Type B pancreatic cell (in vitro differentiated cells): ENCODE measurements around the gene RGS7BP. TPM values are rescaled to one million over a fixed set of nuclear protein-coding genes. Genes with fewer than 3 reads are reported as not detected.

ENCODE experiments used
- DNase-seq: peaks from one replicate; pipeline ENCODE4 v3.0.0; 2021; ENCODE audit warnings: mixed read lengths; ENCODE audit not compliant: unreplicated experiment; ENCODE audit errors: extremely low spot score
- H3K27ac Mint-ChIP-seq: 2 replicates; pipeline ENCODE4 v1.8.0; 2021; ENCODE audit warnings: mild to moderate bottlenecking, mixed read lengths
- H3K27me3 Mint-ChIP-seq: 2 replicates; pipeline ENCODE4 v1.8.0; 2021; ENCODE audit warnings: mixed read lengths
- H3K36me3 Mint-ChIP-seq: 2 replicates; pipeline ENCODE4 v1.8.0; 2021; ENCODE audit warnings: mixed read lengths
- H3K4me1 Mint-ChIP-seq: one replicate; pipeline ENCODE4 v1.8.0; 2021; ENCODE audit warnings: mixed read lengths; ENCODE audit not compliant: unreplicated experiment
- H3K4me3 Mint-ChIP-seq: 2 replicates; pipeline ENCODE4 v1.8.0; 2021; ENCODE audit warnings: mild to moderate bottlenecking, mixed read lengths
- H3K9me3 Mint-ChIP-seq: 2 replicates; pipeline ENCODE4 v1.8.0; 2021; ENCODE audit warnings: mixed read lengths
- CTCF ChIP-seq: fragments of 200-600 bp; sonication (generic); conservative IDR thresholded peaks from 2 replicates; pipeline ENCODE4 v1.5.0; 2021; ENCODE audit warnings: antibody characterized with exemption, mild to moderate bottlenecking
- total RNA-seq: library from RNA; stranded (reverse); gene quantifications from 2 replicates; pipeline ENCODE4 v1.2.1, GENCODE V29; 2021; ENCODE audit warnings: low replicate concordance

Gene RGS7BP
- total RNA-seq, 1 donor from 2014 or later = 2.0 TPM

GRCh38 chr5:64487283-64487682 is 18.5 kb upstream of the RGS7BP start:
- Mint-ChIP-seq H3K9me3 (peaks cover 6% of the 10 kb centered on the region), H3K27me3 (peaks cover 4% of the 10 kb centered on the region), H3K4me1 (no peaks in the 10 kb centered on the region), H3K36me3 (no peaks in the 10 kb centered on the region), H3K27ac (no peak overlapping the region), H3K4me3 (no peak overlapping the region)
- TF ChIP-seq CTCF = no peak
- DNase-seq = no peak

- TF ChIP-seq CTCF = no peak
- H3K27me3 Mint-ChIP-seq = peaks cover 4% of the 10 kb centered on the region
- no peaks in the 10 kb centered on the region for H3K4me1 Mint-ChIP-seq
- H3K4me3 Mint-ChIP-seq = no peak overlapping the region
- H3K9me3 Mint-ChIP-seq = no peaks in the 10 kb centered on the region
- H3K36me3 Mint-ChIP-seq = no peaks in the 10 kb centered on the region
- DNase-seq = no peak
- H3K27ac Mint-ChIP-seq = no peak overlapping the region
Observed at GRCh38 chr5:64489857-64490256, 16.0 kb upstream of the RGS7BP start.

- no peaks in the 10 kb centered on the region for H3K9me3 Mint-ChIP-seq
- H3K27ac Mint-ChIP-seq = no peak overlapping the region
Observed at GRCh38 chr5:64497386-64497785, 8.4 kb upstream of the RGS7BP start.

GRCh38 chr5:64502196-64502595 is 3.6 kb upstream of the RGS7BP start:
- Mint-ChIP-seq H3K27ac (no peak overlapping the region), H3K4me1 (peaks cover 6% of the 10 kb centered on the region), H3K36me3 (no peaks in the 10 kb centered on the region), H3K9me3 (no peaks in the 10 kb centered on the region), H3K4me3 (no peak overlapping the region), H3K27me3 (peaks cover 50% of the 10 kb centered on the region)
- TF ChIP-seq CTCF = no peak
- no peak for DNase-seq

More at GRCh38 chr5:64497386-64497785, 8.4 kb upstream of the RGS7BP start:
- H3K4me3 Mint-ChIP-seq = no peak overlapping the region
- no peaks in the 10 kb centered on the region for H3K4me1 Mint-ChIP-seq
- H3K27me3 Mint-ChIP-seq = peaks cover 11% of the 10 kb centered on the region
- no peak for DNase-seq
- TF ChIP-seq CTCF = no peak
- no peaks in the 10 kb centered on the region for H3K36me3 Mint-ChIP-seq

GRCh38 chr5:64506567-64507263 is 900 bp downstream of the RGS7BP start:
- no peak for DNase-seq
- Mint-ChIP-seq H3K4me3 (peak overlapping the region; percentile 90), H3K27me3 (peaks cover 80% of the 10 kb centered on the region), H3K27ac (no peak overlapping the region), H3K4me1 (peaks cover 6% of the 10 kb centered on the region), H3K36me3 (no peaks in the 10 kb centered on the region), H3K9me3 (no peaks in the 10 kb centered on the region)
- TF ChIP-seq CTCF = peak; percentile 57
